GM18951 (cell line): ENCODE data around the gene C12orf42.

Experiments used
- POLR2A ChIP-seq: IDR thresholded peaks from 4 replicates; pipeline ENCODE4 v1.6.1; 2011; ENCODE audit warnings: mild to moderate bottlenecking; ENCODE audit not compliant: insufficient read length, insufficient read depth; ENCODE audit errors: extremely low read depth
- in situ Hi-C: fragments of 300-500 bp; cut with MboI; formaldehyde crosslinking; loops from one replicate; pipeline ENCODE4 v1.12.0; 2022; ENCODE audit warnings: low sequenced_read_pairs, mixed read lengths, inconsistent platforms; ENCODE audit not compliant: unreplicated experiment

The C12orf42 gene

GRCh38 chr12:103505371-103506236, 9.8 kb upstream of the C12orf42 start:
- no peak for TF ChIP-seq POLR2A
- in situ Hi-C loops = no loop called here

GRCh38 chr12:103504606-103505005, 8.8 kb upstream of the C12orf42 start:
- in situ Hi-C loops = loop anchor here (5.0 kb wide), 1 partner anchor 43 kb away; no protein-coding TSS in a partner anchor
- no peak for TF ChIP-seq POLR2A

GRCh38 chr12:103503546-103504480, 8.0 kb upstream of the C12orf42 start:
- no peak for TF ChIP-seq POLR2A
- in situ Hi-C loops = loop anchor here (5.0 kb wide), 1 partner anchor 43 kb away; no protein-coding TSS in a partner anchor

- in situ Hi-C loops = loop anchor here (5.0 kb wide), 1 partner anchor 46 kb away; no protein-coding TSS in a partner anchor
- TF ChIP-seq POLR2A = no peak
Observed at GRCh38 chr12:103501447-103501846, 5.7 kb upstream of the C12orf42 start.

GRCh38 chr12:103499571-103499970, 3.8 kb upstream of the C12orf42 start:
- no peak for TF ChIP-seq POLR2A
- in situ Hi-C loops = no loop called here

- TF ChIP-seq POLR2A = no peak
- in situ Hi-C loops = no loop called here
Observed at GRCh38 chr12:103498990-103499389, 3.2 kb upstream of the C12orf42 start.

- TF ChIP-seq POLR2A = no peak
- in situ Hi-C loops = no loop called here
Observed at GRCh38 chr12:103494734-103495468, 867 bp downstream of the C12orf42 start.

GRCh38 chr12:103494051-103494733, 1.6 kb downstream of the C12orf42 start:
- in situ Hi-C loops = no loop called here
- no peak for TF ChIP-seq POLR2A

- in situ Hi-C loops = no loop called here
- TF ChIP-seq POLR2A = no peak
Observed at GRCh38 chr12:103493199-103493598, 2.6 kb downstream of the C12orf42 start.

- TF ChIP-seq POLR2A = no peak
- in situ Hi-C loops = no loop called here
Observed at GRCh38 chr12:103482365-103482764, 13.4 kb downstream of the C12orf42 start.

GRCh38 chr12:103475073-103475472, 20.7 kb downstream of the C12orf42 start:
- in situ Hi-C loops = no loop called here

GRCh38 chr12:103470664-103471063, 25.1 kb downstream of the C12orf42 start:
- in situ Hi-C loops = no loop called here
- no peak for TF ChIP-seq POLR2A

More at GRCh38 chr12:103475073-103475472, 20.7 kb downstream of the C12orf42 start:
- no peak for TF ChIP-seq POLR2A
